Esophagus (tissue), 2 donors: ENCODE results near the gene VCX2. TPM values are rescaled to one million over a fixed set of nuclear protein-coding genes. Genes with fewer than 3 reads are reported as not detected.
"Not testable (repeated sequence)": the region's sequence is repeated elsewhere in the genome, so short reads cannot be mapped to it uniquely, and the experiment has no call there.

Experiments used
- H3K27ac ChIP-seq, 2 donors: one replicate each; pipeline ENCODE4 v1.5.1; 2013; ENCODE audit warnings: low read depth in 2 of 2, mild to moderate bottlenecking in 2 of 2, inconsistent platforms in 1 of 2, low read length in 1 of 2, moderate library complexity in 1 of 2
- H3K27me3 ChIP-seq, 2 donors: one replicate each; pipeline ENCODE4 v1.6.1; 2013; ENCODE audit warnings: low read length in 2 of 2, control low read depth in 1 of 2, mild to moderate bottlenecking in 1 of 2; ENCODE audit not compliant: insufficient read depth in 2 of 2, control insufficient read depth in 1 of 2
- H3K36me3 ChIP-seq, 2 donors: one replicate each; pipeline ENCODE4 v1.6.1; 2013; ENCODE audit warnings: low read length in 1 of 2; ENCODE audit not compliant: control insufficient read depth in 2 of 2, insufficient read depth in 2 of 2
- H3K4me1 ChIP-seq, 2 donors: one replicate each; pipeline ENCODE4 v1.6.1; 2013; ENCODE audit warnings: low read length in 1 of 2; ENCODE audit not compliant: control insufficient read depth in 2 of 2, insufficient read depth in 2 of 2
- H3K4me3 ChIP-seq, 2 donors: one replicate each; pipeline ENCODE4 v1.5.1; 2013; ENCODE audit warnings: low read length in 2 of 2, mild to moderate bottlenecking in 2 of 2, low read depth in 1 of 2, moderate library complexity in 1 of 2
- H3K9me3 ChIP-seq, 2 donors: one replicate each; pipeline ENCODE4 v1.6.1; 2013; ENCODE audit warnings: mild to moderate bottlenecking in 2 of 2, low read depth in 1 of 2, low read length in 1 of 2, moderate library complexity in 1 of 2; ENCODE audit not compliant: control insufficient read depth in 2 of 2, insufficient read depth in 1 of 2
- WGBS, 2 donors: extraction: QIAGEN DNeasy Blood & Tissue Kit; methylation state at CpG; one replicate each; pipeline ENCODE4 v1.1.7; 2013; 5-methylcytosine and 5-hydroxymethylcytosine counted together
- polyA plus RNA-seq, 2 donors: library from polyadenylated mRNA; stranded (reverse); fragments of 200-250 nt; gene quantifications; one replicate each; pipeline ENCODE4 v1.2.3, GENCODE V29; 2013
- donor health status: healthy with polysubstance abuse.
- donor health status: Bipolar disorder and iron deficiency.

The VCX2 gene
- not detected for polyA plus RNA-seq

DNA sequence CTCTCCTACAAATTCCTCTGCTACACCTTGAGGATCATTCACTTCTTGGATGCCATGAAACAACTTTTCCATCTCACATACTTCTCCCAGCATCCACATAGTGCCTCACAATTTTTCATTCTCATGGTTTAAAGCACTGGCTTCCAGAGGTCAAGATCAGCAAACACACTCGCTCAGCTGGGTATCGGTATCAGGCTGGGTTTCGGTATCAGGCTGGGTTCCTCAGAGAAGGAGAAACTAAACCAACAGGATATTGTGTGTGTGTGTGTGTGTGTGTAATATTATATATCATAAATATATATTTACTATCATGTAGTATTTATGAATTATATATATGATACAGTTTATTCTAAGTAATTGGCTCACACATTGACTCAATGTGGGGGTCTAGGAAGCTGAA, at the start of gene VCX2:
Gene VCX2, minus strand, starts transcription at position 99 of the 400 bp plus-strand sequence. CDS start 624 bp downstream, outside the sequence.
- not testable (repeated sequence) for H3K27ac ChIP-seq, H3K4me1 ChIP-seq, H3K27me3 ChIP-seq, H3K9me3 ChIP-seq, H3K36me3 ChIP-seq, H3K4me3 ChIP-seq
- WGBS, 2 donors, result 74 to 92% methylated on average over 3 of the region's 3 CpGs

DNA sequence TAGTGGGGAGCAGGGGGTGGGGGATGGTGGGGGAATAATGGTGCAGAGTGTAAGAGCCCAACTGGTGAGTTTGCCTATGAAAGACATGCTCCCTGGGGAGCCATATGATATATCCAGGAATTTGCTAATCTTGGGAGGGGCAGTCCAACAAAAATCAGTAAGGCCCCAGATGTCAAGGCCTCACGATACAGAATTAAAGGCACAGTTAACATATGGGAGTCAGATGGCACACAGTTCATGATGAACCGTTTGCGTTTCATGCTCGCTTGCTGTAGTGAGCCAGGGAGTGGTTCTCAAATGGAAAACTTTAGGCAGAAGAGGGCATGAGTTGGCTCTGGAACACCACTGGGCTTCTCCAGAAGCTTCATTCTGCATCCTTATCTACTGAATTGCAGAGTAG, 33.9 kb upstream of the VCX2 start:
- Histone ChIP-seq H3K27ac (no peak overlapping the region), H3K4me1 (no peaks in the 10 kb centered on the region), H3K27me3 (no peaks in the 10 kb centered on the region), H3K4me3 (no peak overlapping the region), H3K36me3 (no peaks in the 10 kb centered on the region), H3K9me3 (peaks cover 0 to 3% of the 10 kb centered on the region in 2 donors)
- WGBS, 2 donors, result 58 to 86% methylated on average over 4 of the region's 4 CpGs

DNA sequence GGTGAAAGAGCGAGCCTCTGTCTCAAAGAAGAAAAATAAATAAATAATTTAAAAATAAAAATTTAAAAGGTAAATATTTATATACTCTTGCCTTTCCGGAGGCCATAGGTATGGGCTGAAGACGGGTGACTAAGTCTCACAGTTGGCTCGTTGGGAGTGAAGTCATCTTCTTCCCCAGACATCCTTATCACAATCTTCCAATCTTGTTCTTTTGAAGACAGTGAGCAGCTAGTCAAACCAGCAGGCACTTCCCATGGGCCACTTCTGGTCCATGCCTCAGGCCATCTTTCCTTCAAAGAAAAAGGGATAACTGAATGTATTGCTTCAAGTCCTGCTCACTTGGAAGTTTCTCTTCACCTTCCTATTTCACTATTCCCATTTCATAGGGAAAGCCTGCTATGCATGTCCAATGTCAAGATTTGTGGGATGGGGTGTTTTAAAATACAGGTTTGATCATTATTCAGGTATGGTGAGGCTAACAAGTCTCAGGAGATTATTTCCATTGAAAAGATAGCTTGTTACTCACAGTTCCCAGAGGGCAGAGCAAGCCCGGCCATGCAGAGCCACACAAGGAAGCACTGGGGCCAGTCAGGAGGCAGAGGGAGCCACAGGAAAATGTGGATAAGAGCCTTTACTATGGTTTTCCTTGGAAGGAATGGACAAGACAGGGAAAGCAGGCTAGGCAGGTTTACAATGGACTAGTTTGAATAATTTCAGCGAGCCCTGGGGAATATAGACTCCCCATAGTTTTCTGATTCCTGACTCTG, 33.3 kb upstream of the VCX2 start:
- H3K4me1 ChIP-seq, result no peaks in the 10 kb centered on the region
- no peaks in the 10 kb centered on the region for H3K36me3 ChIP-seq
- H3K27ac ChIP-seq, result no peak overlapping the region
- peaks cover 0 to 3% of the 10 kb centered on the region in 2 donors for H3K9me3 ChIP-seq
- 58 to 72% methylated on average over 6 of the region's 6 CpGs for WGBS, 2 donors
- no peaks in the 10 kb centered on the region for H3K27me3 ChIP-seq
- H3K4me3 ChIP-seq, result no peak overlapping the region

DNA sequence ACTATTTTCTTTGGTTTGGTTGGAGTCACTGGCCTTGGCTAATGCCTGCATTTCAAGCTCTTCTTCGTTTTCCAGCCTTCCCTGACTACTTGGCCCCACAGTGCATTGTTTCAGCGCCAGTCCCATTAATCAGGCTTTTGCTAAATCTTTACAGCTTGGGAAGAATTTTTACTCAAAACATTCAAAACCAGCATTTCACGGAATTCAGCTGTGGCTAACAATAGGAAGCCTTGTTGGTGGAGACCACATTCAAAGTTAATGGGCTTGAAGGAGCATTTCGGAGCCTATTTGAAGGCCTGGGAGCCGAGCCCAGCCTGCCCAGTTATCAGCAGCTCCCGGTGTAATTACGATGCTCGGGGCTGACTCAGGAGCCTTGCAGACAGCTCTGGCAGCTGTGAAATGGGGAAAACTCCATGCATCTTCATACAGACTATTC, 30.8 kb upstream of the VCX2 start:
- WGBS, 2 donors, result 42 to 56% methylated on average over 8 of the region's 8 CpGs
- Histone ChIP-seq H3K27me3 (no peaks in the 10 kb centered on the region), H3K9me3 (peaks cover 0 to 3% of the 10 kb centered on the region in 2 donors), H3K4me3 (no peak overlapping the region), H3K36me3 (no peaks in the 10 kb centered on the region), H3K27ac (no peak overlapping the region), H3K4me1 (no peaks in the 10 kb centered on the region)

DNA sequence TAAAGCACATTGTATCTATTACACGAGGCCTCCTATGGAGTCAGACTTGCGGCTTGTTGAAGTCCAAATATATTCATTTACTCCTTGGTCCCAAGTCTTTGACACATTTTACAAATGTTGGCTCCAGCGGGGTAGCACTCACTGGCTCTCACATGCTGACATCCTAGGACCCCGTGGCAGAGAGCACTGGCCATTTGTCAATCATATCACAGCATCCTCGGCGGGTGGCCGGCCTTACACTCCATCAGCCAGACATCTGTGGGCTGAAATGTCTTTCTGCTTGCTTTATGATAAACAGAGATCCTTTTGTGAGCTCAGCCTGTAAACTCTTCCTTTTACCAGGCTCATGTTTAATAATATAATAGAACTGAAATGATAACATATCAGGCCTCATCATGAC, 25.7 kb upstream of the VCX2 start:
- 71 to 83% methylated on average over 7 of the region's 7 CpGs for WGBS, 2 donors

DNA sequence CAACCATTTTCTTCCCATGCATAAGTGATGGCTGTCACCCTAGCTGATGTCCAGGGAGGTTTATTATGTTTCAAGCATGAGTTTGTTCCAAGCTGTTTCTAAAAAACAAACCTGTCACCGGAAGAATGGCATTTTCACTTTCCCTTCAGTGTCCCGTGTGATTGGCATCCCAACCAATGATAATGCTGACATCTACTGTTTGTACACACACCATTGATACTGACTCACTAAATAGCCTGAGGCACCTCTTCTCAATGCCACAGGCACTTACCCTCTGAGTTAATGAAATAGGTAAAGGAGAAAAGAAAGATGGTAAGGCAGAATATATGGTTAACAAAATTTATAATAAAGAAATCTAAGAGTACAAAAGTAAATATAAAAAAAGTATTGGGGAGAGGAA, 23.1 kb upstream of the VCX2 start:
- WGBS, 2 donors, result 56 to 60% methylated on average over 2 of the region's 2 CpGs
- no peaks in the 10 kb centered on the region for H3K4me1 ChIP-seq
- H3K36me3 ChIP-seq, result no peaks in the 10 kb centered on the region
- no peaks in the 10 kb centered on the region for H3K27me3 ChIP-seq
- H3K27ac ChIP-seq, result no peak overlapping the region
- H3K9me3 ChIP-seq, result no peaks in the 10 kb centered on the region
- no peak overlapping the region for H3K4me3 ChIP-seq

More for the DNA sequence above, 25.7 kb upstream of the VCX2 start:
- H3K4me1 ChIP-seq, result no peaks in the 10 kb centered on the region
- H3K27ac ChIP-seq, result no peak overlapping the region
- no peaks in the 10 kb centered on the region for H3K27me3 ChIP-seq
- no peak overlapping the region for H3K4me3 ChIP-seq
- no peaks in the 10 kb centered on the region for H3K36me3 ChIP-seq
- H3K9me3 ChIP-seq, result no peaks in the 10 kb centered on the region

- WGBS, 2 donors, result 42 to 65% methylated on average over 2 of the region's 2 CpGs
- no peaks in the 10 kb centered on the region for H3K9me3 ChIP-seq
- no peaks in the 10 kb centered on the region for H3K4me1 ChIP-seq
- no peak overlapping the region for H3K27ac ChIP-seq
- no peaks in the 10 kb centered on the region for H3K27me3 ChIP-seq
- no peaks in the 10 kb centered on the region for H3K36me3 ChIP-seq
- H3K4me3 ChIP-seq, result no peak overlapping the region
Observed at GRCh38 chrX:8192276-8192675, 21.2 kb upstream of the VCX2 start.

DNA sequence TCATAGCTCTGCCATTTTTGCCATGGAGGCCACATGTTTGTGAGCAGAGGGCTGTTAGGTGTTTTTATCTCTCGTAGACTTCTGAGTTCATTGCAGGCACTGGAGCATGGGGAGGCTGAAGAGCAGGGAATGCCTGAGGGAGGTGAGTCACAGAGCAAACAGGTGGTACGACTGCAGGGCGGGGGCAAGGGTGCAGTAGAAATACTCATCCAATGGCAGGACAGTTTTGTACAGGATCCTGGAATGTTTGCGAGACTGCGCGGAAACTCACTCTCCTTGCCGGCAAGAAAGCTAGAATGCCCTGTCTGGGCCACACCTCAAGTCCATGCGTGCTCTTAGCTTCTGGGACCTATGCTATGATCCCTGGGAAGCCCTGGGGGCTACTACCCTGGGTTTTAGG, 20.0 kb upstream of the VCX2 start:
- 52 to 62% methylated on average over 8 of the region's 8 CpGs for WGBS, 2 donors
- H3K4me3 ChIP-seq, result no peak overlapping the region
- H3K9me3 ChIP-seq, result no peaks in the 10 kb centered on the region
- H3K27ac ChIP-seq, result peak overlapping the region in 1 of 2 donors; percentile 7
- no peaks in the 10 kb centered on the region for H3K27me3 ChIP-seq
- no peaks in the 10 kb centered on the region for H3K36me3 ChIP-seq
- no peaks in the 10 kb centered on the region for H3K4me1 ChIP-seq

DNA sequence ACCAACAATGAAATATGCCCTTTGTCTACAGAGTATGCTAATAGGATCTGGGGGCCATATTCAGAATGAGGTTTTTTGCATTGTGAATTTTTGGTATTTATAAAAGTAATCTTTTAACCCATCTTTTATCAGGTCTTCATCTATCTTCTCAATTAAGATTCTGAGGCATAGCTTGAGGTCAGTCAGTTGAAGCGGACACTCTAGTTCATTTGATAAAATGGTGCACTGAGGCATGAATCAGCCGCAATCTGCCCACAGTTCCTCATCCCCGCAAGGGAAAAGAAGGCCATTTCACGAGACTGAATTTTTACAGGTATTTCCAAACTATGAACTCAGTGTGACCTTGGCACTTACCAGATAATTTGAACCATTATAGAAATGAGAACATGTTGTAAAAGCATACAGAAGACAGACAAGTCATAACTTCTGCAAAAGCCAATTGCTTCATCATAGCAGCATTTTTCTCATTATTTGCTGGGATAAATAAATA, 19.3 kb upstream of the VCX2 start:
- H3K4me3 ChIP-seq, result no peak overlapping the region
- no peaks in the 10 kb centered on the region for H3K4me1 ChIP-seq
- H3K36me3 ChIP-seq, result no peaks in the 10 kb centered on the region
- no peaks in the 10 kb centered on the region for H3K9me3 ChIP-seq
- no peaks in the 10 kb centered on the region for H3K27me3 ChIP-seq
- H3K27ac ChIP-seq, result no peak overlapping the region
- 63 to 89% methylated on average over 4 of the region's 4 CpGs for WGBS, 2 donors
